Neural cell (in vitro differentiated cells): ENCODE data around the gene LRMDA.

Experiments
- EP300 ChIP-seq: fragments of 450-650 bp; conservative IDR thresholded peaks from 2 replicates; pipeline ENCODE4 v1.6.1; 2014; ENCODE audit warnings: antibody characterized with exemption, mild to moderate bottlenecking, moderate library complexity; ENCODE audit not compliant: poor library complexity, severe bottlenecking
- EZH2 ChIP-seq: fragments of 200-600, 300-800 bp; shearing (Covaris generic), sonication (generic); IDR thresholded peaks from 2 replicates; pipeline ENCODE4 v1.6.1; 2014; ENCODE audit warnings: antibody characterized with exemption, low read length, borderline replicate concordance, mild to moderate bottlenecking; ENCODE audit not compliant: insufficient read depth, poor library complexity, severe bottlenecking
- MXI1 ChIP-seq: fragments of 450-650 bp; conservative IDR thresholded peaks from 2 replicates; pipeline ENCODE4 v1.6.1; 2014; ENCODE audit warnings: antibody characterized with exemption, mild to moderate bottlenecking; ENCODE audit not compliant: poor library complexity, severe bottlenecking
- POLR2AphosphoS5 ChIP-seq: IDR thresholded peaks from 2 replicates; pipeline ENCODE4 v1.6.1; 2012
- RAD21 ChIP-seq: fragments of 450-650 bp; conservative IDR thresholded peaks from 2 replicates; pipeline ENCODE4 v1.6.1; 2014; ENCODE audit warnings: antibody characterized with exemption, mild to moderate bottlenecking, moderate library complexity
- SMC3 ChIP-seq: fragments of 450-650 bp; conservative IDR thresholded peaks from 2 replicates; pipeline ENCODE4 v1.6.1; 2014; ENCODE audit warnings: antibody characterized with exemption, mild to moderate bottlenecking, moderate library complexity; ENCODE audit not compliant: poor library complexity
- TAF1 ChIP-seq: IDR thresholded peaks from 2 replicates; pipeline ENCODE4 v1.6.1; 2012; ENCODE audit warnings: low read depth
- TF ChIP-seq, protein P1 (sequence below): fragments of 450-650 bp; IDR thresholded peaks from 2 replicates; pipeline ENCODE4 v1.5.1; 2014; ENCODE audit warnings: antibody characterized with exemption, mild to moderate bottlenecking, moderate library complexity; ENCODE audit not compliant: poor library complexity, severe bottlenecking
- TF ChIP-seq, protein P2 (sequence below): IDR thresholded peaks from 2 replicates; pipeline ENCODE4 v1.6.1; 2012; ENCODE audit warnings: borderline replicate concordance

DNA sequence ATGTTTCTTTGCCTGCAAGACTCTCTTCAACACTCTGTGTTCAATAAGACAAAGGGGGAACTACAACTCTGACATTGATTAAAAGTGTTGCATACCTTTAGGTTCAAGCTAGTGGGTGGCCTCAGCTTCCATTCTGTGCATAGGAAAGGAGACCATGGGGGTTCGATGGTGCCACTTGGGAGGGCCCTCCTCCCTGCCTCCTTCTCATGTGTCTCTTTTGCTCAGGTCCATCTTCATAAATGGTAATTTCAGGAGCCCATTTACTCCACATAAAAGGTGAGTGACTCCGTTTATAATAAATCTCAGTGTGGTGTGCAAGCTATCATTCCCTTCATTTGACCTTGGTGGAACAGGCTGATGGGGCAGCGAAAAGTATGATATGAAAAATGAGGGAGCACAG lies 285.1 kb downstream of the LRMDA start:
- TF ChIP-seq, protein P1, sequence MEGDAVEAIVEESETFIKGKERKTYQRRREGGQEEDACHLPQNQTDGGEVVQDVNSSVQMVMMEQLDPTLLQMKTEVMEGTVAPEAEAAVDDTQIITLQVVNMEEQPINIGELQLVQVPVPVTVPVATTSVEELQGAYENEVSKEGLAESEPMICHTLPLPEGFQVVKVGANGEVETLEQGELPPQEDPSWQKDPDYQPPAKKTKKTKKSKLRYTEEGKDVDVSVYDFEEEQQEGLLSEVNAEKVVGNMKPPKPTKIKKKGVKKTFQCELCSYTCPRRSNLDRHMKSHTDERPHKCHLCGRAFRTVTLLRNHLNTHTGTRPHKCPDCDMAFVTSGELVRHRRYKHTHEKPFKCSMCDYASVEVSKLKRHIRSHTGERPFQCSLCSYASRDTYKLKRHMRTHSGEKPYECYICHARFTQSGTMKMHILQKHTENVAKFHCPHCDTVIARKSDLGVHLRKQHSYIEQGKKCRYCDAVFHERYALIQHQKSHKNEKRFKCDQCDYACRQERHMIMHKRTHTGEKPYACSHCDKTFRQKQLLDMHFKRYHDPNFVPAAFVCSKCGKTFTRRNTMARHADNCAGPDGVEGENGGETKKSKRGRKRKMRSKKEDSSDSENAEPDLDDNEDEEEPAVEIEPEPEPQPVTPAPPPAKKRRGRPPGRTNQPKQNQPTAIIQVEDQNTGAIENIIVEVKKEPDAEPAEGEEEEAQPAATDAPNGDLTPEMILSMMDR = no peak
- TF ChIP-seq POLR2AphosphoS5 = no peak
- TF ChIP-seq EZH2 = no peak
- no peak for TF ChIP-seq TAF1
- TF ChIP-seq SMC3 = no peak
- TF ChIP-seq RAD21 = no peak
- no peak for TF ChIP-seq MXI1
- TF ChIP-seq EP300 = no peak
- TF ChIP-seq, protein P2, sequence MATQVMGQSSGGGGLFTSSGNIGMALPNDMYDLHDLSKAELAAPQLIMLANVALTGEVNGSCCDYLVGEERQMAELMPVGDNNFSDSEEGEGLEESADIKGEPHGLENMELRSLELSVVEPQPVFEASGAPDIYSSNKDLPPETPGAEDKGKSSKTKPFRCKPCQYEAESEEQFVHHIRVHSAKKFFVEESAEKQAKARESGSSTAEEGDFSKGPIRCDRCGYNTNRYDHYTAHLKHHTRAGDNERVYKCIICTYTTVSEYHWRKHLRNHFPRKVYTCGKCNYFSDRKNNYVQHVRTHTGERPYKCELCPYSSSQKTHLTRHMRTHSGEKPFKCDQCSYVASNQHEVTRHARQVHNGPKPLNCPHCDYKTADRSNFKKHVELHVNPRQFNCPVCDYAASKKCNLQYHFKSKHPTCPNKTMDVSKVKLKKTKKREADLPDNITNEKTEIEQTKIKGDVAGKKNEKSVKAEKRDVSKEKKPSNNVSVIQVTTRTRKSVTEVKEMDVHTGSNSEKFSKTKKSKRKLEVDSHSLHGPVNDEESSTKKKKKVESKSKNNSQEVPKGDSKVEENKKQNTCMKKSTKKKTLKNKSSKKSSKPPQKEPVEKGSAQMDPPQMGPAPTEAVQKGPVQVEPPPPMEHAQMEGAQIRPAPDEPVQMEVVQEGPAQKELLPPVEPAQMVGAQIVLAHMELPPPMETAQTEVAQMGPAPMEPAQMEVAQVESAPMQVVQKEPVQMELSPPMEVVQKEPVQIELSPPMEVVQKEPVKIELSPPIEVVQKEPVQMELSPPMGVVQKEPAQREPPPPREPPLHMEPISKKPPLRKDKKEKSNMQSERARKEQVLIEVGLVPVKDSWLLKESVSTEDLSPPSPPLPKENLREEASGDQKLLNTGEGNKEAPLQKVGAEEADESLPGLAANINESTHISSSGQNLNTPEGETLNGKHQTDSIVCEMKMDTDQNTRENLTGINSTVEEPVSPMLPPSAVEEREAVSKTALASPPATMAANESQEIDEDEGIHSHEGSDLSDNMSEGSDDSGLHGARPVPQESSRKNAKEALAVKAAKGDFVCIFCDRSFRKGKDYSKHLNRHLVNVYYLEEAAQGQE = no peak
